Stimulated activated CD4-positive, alpha-beta T cell treated with anti-CD3 and anti-CD28 coated beads, TNF-alpha, amount 100 ng/mL, for 1 hour (primary cell): ENCODE data around the gene P2RX6.

Experiments used
- DNase-seq, 3 donors: peaks; one replicate each; pipeline ENCODE4 v3.0.0-alpha.2; 2020; ENCODE audit warnings: low read depth in 3 of 3, low spot score in 1 of 3

P2RX6 gene

DNA sequence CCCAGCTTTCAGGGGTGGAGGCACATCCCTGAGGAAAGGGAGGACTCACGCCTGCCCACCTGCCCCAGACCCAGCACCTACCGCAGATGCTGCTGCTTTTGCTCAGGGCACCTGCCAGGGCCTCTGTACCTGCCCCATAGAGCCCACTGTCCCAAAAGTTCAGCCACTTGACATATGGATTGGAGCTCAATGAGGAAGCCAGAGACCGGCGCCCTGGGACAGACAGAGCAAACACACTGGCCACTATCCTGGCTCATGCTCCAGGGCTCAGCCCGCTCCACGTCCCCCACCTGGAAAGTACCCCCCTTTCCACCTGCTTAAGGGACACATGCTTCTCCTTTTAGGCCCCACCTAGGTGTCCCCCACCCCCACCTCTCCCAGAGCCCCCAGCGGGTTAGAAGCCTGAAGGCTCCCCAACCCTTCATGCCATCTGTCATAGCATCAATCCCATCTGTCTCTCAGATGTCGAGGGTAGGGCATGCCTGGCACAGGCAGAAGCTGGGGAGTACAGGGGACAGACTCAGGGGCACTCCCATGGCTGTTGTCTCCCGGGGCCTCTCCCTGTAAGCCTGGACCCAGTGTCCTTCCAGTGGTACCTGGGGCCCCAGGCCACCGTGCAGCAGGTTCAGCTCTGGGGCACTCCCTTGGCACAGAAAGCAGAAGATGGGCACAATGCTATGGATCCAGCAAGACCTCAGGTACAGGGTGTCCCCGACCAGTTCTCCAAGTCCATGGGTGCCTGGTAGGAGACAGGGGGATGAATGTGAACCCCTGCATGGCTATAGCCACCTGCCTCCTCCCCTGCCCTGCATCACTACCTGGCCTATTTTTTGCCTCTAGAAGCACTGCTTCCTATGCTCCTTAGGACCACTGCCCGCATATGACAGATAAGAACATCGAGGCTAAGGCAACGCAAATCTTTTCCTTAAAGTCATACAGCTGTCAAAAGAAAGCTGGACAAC lies 2.2 kb upstream of the P2RX6 start:
- DNase-seq = no peak

GRCh38 chr22:21013657-21014201 lies 1.2 kb upstream of the P2RX6 start:
- DNase-seq = no peak

GRCh38 chr22:21014202-21014725 lies 701 bp upstream of the P2RX6 start:
- DNase-seq = peak; percentile 42 to 66 (median 64)

DNA sequence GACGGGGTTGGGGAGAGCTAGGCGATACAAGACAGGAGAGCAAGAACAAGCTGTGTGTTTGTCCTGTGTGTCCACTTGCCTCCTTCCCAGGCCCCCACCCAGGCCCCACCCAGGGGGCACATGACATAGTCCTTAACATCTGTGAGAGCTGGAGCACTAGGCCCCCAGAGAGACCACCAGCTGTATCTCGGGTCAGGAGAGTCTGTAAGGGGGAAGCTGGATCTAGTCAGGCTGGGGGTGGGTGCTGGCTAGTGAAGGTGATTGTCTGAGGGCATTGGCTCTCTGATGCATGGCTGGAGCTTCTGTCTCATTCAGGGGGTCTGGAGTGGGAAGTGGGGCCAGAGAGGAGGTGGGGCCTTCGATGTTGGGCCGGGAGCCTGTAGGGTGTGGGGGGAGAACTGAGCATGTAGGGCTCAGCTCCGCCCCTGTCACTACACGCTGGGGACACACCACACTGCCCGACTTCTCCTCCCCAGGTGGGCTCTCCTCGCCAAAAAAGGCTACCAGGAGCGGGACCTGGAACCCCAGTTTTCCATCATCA lies 571 bp downstream of the P2RX6 start:
- DNase-seq = no peak

DNA sequence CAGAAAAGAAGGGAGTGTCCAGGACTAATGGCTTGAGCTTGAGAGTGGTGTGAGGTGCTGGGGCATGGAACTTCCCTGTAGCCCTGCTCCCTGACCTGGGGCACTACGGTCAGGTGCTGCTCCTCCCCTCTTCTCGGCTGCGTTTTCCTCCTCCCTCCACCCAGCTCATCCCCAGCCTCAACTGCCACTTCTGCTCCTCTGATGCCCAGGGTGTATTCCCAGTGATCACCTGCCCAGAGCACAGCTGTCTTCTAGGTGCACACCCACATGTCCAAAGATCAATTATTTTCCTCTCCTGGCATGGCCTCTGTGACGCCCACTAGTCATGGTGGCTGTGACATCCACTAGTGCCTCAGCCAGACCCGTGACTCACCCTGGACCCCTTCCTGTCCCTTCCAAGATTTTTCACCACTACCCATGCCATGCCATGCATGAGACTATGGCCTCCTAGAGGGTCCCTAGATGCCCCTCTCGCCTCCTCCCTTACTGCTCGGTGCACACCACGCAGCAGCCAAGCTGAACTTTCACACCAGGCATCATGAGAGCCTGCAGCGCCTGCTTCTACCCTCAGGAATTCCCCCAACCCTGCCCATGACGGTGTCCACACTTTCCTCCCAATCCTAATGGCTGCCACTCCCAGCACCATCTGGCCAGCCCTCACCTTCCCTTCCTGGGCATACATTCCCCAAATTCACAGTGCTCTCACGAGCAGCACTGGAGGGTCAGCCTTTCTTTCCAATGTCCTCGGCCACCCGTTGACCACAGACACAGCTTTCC lies 1.9 kb downstream of the P2RX6 start:
- DNase-seq = no peak

DNA sequence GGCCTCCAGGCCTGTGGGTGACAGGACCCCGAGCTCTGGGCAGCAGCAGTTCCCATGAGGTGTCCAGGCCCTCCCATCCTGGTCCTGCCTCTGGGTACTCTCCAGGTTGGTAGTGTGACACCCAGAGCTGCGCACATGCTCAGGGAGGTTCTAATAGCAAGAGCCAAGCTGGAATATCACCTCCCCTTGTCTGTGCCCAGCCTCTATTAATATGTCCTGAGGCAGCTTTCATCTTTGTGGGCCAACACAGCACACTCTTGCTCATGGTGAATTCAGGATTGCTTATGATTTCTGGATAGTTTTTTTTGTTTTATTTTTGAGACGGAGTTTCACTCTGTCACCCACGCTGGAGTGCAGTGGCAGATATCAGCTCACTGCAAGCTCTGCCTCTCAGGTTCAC lies 3.3 kb downstream of the P2RX6 start:
- no peak for DNase-seq

DNA sequence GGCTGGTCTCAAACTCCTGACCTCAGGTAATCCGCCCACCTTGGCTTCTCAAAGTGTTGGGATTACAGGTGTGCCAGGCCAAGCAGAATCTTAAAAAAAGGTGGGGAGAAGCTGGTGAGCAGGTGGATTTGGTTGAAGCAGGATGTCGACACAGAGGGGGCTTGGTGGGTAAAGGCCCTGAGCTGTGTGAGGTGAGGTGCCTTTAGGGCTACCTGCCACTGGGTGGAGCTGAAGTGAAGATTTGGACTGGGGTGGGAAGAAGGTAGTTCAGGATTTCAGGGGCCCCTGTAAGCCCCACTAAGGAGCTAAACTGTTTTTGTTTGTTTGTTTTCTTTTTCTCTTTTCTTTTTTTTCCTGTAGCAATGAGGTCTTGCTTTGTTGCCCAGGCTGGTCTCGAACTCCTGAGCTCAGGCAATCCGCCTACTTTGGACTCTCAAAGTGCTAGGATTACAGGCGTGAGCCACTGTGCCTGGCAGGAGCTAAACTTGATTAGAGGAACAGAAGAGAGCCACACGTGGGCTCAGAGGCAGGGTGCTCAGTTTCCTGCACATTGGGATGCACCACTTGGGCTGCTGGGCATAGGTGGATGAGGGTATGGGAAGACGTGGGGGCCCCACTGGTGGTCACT lies 6.0 kb downstream of the P2RX6 start:
- DNase-seq = no peak

GRCh38 chr22:21022507-21022906 lies 7.5 kb downstream of the P2RX6 start:
- no peak for DNase-seq

DNA sequence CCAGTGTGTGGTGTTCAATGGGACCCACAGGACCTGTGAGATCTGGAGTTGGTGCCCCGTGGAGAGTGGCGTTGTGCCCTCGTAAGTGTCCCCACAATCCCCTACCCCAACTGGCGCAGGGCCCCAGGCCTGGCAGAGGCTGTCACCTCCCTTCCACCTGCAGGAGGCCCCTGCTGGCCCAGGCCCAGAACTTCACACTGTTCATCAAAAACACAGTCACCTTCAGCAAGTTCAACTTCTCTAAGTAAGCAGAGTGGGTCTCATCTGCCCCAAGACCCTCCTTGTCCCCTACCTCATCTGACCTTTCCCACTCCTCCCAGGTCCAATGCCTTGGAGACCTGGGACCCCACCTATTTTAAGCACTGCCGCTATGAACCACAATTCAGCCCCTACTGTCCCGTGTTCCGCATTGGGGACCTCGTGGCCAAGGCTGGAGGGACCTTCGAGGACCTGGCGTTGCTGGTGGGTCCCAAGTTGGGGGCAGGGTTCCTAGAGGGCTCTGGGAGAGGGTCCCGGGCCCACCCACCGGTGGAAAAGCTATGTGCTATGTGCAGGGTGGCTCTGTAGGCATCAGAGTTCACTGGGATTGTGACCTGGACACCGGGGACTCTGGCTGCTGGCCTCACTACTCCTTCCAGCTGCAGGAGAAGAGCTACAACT lies 8.1 kb downstream of the P2RX6 start:
- DNase-seq = no peak

DNA sequence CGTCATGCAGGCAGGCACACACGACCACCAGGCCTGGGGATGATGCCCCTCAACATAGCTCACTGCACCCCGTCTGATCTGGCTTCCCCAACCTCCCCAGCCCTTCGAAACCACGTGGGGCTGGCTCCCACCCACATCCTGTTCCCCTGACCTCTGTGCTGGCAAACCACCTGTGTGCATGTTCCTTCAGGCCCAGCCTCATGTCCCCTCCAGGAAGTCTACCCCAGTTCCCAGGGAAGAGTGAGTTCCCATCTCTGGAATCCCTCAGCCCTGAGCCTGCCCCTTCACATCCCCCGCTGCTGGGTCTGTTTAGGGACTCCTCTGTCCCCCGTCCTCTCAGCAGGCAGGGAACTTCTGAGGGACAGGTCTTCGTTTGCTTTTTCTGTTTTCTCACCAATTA lies 10.3 kb downstream of the P2RX6 start:
- no peak for DNase-seq

GRCh38 chr22:21025763-21026755 lies 11.1 kb downstream of the P2RX6 start:
- DNase-seq = no peak

GRCh38 chr22:21026783-21027692 lies 12.1 kb downstream of the P2RX6 start:
- DNase-seq = no peak

DNA sequence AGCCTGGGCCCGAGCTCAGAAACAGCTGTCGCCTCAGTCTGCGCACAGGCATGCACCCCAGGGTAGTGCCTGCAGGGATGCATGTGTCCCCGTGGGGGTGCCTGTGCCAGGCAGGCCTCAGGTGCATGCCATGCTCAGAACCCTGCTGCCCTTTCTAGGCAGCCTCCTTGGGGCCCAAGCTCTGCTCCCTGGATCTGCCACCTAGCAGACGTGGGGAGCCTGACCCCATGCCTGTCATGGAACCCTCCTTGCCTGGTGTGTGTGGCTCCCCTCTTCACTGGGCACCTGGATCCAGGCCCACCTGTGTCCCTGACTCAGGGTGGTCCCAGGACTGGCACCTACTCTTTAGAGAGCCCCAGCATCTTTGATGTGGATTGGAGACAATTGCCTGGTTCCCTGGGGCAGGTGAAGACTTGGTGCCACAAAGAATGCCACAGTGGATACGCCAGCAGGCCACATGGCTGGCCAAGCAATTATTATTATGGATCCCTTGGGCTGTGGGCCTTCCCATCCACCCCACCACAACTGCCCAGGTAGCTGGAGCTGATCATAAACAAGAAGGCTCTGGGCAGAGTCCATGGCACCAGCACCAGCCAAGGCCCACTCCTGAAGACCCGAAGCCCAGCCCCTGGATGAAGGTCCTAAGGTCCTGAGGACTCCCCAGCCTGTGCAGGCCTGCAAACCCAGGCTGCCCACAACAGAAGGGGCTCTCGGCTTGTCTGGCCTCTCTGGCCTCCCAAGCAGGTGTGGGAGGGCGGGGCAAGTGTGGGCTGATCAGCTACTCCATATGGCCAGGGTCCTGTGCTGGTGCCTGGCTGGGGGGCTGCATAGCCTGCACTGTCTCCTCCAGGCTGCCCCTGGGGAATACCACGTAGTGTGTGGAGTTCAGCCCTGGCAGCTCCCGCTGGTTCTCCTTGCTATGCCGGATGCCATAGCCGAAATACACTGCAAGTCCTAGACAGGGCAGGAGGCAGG lies 13.6 kb downstream of the P2RX6 start:
- DNase-seq = no peak

DNA sequence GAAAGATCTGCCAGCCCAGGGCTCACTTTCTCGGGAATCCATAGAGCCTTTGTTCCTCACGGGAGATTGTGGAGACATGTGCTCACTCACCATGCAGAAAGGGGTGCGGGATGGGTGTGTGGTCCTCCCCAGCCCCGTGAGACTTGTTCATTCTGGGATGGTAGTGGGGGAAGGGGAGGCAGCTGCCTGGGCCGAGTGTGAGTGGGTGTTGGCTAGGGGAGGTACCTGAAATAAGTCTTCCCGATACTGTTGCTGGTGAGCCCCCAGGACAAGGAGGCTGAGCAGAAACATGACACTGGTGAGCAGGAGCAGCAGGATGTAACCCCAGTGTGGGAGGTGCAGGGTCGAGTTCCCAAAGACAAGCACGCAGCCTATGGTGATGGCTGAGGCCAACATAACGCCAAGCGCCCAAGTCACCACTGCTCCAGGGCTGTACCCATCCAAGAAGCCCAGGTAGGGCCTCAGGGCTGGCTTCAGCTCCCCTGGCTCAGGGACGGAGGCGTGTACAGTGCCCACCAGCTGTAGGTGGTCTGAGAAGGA lies 14.6 kb downstream of the P2RX6 start:
- DNase-seq = no peak

DNA sequence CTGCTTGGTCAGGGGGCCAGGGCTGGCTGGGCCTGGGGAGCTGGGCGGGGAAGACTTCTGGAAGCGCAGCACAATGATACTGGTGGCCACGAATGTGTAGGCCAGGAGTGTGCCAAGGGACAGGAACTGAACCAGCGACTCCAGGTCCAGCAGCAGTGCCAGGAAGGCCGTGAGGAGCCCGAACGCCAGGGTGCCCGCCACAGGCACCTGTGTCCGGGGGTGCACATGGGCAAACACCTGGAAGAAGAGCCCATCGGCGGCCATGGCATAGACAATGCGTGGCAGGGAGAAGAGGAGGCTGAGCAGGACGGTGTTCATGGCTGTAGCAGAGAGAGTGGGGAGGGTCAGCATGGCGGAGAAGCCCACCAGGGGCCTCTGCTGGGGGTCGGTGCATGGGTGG lies 15.1 kb downstream of the P2RX6 start:
- DNase-seq = no peak

GRCh38 chr22:21030621-21031544 lies 15.9 kb downstream of the P2RX6 start:
- DNase-seq = no peak
